HEK293 (cell line): ENCODE measurements around the gene CYP4F11.

Experiments used
- ATF2 ChIP-seq: fragments of 450-650 bp; formaldehyde crosslinking; IDR thresholded peaks from 2 replicates; pipeline ENCODE4 v1.5.1; 2016; ENCODE audit warnings: missing biosample characterization, missing genetic modification characterization, low read depth
- BCL11B ChIP-seq: fragments of 450-650 bp; formaldehyde crosslinking; IDR thresholded peaks from 2 replicates; pipeline ENCODE4 v1.5.1; 2016; ENCODE audit warnings: low read depth, missing biosample characterization, missing genetic modification characterization
- CTCF ChIP-seq: fragments of 450-650 bp; formaldehyde crosslinking; IDR thresholded peaks from 2 replicates; pipeline ENCODE4 v1.5.1; 2016; ENCODE audit warnings: missing biosample characterization, missing genetic modification characterization
- HOXD13 ChIP-seq: sonication (generic); formaldehyde crosslinking; IDR thresholded peaks from 2 replicates; pipeline ENCODE4 v1.8.0; 2022; ENCODE audit warnings: missing genetic modification reagents, borderline replicate concordance
- KLF9 ChIP-seq: fragments of 450-650 bp; formaldehyde crosslinking; IDR thresholded peaks from 2 replicates; pipeline ENCODE4 v1.5.1; 2016; ENCODE audit warnings: missing biosample characterization, missing genetic modification characterization, low read depth
- PBX3 ChIP-seq: sonication (generic); formaldehyde crosslinking; IDR thresholded peaks from 2 replicates; pipeline ENCODE4 v1.8.1; 2022; ENCODE audit warnings: mild to moderate bottlenecking, moderate library complexity, missing genetic modification reagents
- REST ChIP-seq: fragments of 450-650 bp; formaldehyde crosslinking; IDR thresholded peaks from 2 replicates; pipeline ENCODE4 v1.5.1; 2016; ENCODE audit warnings: missing biosample characterization, missing genetic modification characterization
- YY1 ChIP-seq: fragments of 450-650 bp; formaldehyde crosslinking; IDR thresholded peaks from 2 replicates; pipeline ENCODE4 v1.5.1; 2018; ENCODE audit warnings: missing biosample characterization, missing genetic modification characterization
- ZIC2 ChIP-seq: fragments of 450-650 bp; formaldehyde crosslinking; IDR thresholded peaks from 2 replicates; pipeline ENCODE4 v1.5.1; 2016; ENCODE audit warnings: missing biosample characterization, missing genetic modification characterization
- ZNF133 ChIP-seq: fragments of 450-650 bp; formaldehyde crosslinking; IDR thresholded peaks from 2 replicates; pipeline ENCODE4 v1.5.1; 2016; ENCODE audit warnings: missing biosample characterization, missing genetic modification characterization
- ZNF146 ChIP-seq: fragments of 450-650 bp; formaldehyde crosslinking; IDR thresholded peaks from 2 replicates; pipeline ENCODE4 v1.5.1; 2016; ENCODE audit warnings: missing biosample characterization, missing genetic modification characterization
- ZNF19 ChIP-seq: fragments of 450-650 bp; formaldehyde crosslinking; IDR thresholded peaks from 2 replicates; pipeline ENCODE4; 2016; ENCODE audit warnings: missing biosample characterization, missing genetic modification characterization, low read depth
- ZNF24 ChIP-seq: fragments of 450-650 bp; formaldehyde crosslinking; IDR thresholded peaks from 2 replicates; pipeline ENCODE4 v1.5.1; 2016; ENCODE audit warnings: missing biosample characterization, missing genetic modification characterization

- TF ChIP-seq ZIC2 (tag by site-specific recombination) (no peak), CTCF (tag by site-specific recombination) (no peak), REST (tag by site-specific recombination) (no peak), ATF2 (no peak), ZNF19 (tag by site-specific recombination) (no peak), ZNF24 (tag by site-specific recombination) (no peak), ZNF146 (tag by site-specific recombination) (no peak), KLF9 (tag by site-specific recombination) (no peak), YY1 (tag by site-specific recombination) (no peak), HOXD13 (CRISPR knock-in tag) (no peak), ZNF133 (tag by site-specific recombination) (no peak), BCL11B (tag by site-specific recombination) (no peak), PBX3 (no peak)
These were observed 45.0 kb upstream of the CYP4F11 start for GRCh38 chr19:15979293-15979692.
